Head of caudate nucleus (tissue), 42 donors: Measurements from ENCODE around the gene DLX4.

Experiments
- DNase-seq, 42 donors: peaks; one replicate each; pipeline versions ENCODE4 v3.0.0 to v3.0.0-alpha.2; 2020 to 2021; ENCODE audit warnings: mixed read lengths in 7 of 42
- intact Hi-C: fragments of 100-400 bp; cut with DNase I; formaldehyde crosslinking; loops from one replicate; pipeline ENCODE4 v1.15.0; 2022

Gene DLX4

GRCh38 chr17:49979748-49980479 is 10.9 kb downstream of the DLX4 start:
- DNase-seq: no peak
- intact Hi-C loops: no loop called here

- intact Hi-C loops: no loop called here
- no peak for DNase-seq
These were observed 11.8 kb downstream of the DLX4 start for GRCh38 chr17:49980703-49981197.

DNA sequence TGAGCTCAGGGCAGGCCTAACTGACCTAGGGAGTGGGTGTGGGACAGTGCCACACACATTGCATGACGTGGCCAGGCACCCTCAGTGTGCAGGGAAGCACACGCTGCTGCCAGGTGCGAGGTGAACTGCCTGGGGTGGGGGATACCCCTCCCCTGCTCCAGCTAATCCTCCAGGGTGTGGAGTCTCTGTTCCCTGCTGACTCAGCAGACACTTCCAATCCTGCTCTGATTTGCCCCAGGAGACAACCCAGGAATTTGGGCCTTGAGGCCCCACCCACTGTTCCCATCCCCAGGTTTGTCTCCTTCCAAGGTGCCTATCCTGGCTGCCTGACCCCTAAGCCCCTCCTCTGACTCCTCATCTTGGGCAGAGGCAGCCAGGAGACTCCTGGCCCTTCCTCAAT is 15.3 kb downstream of the DLX4 start:
- intact Hi-C loops: no loop called here
- DNase-seq: no peak

GRCh38 chr17:49984776-49985175 is 15.8 kb downstream of the DLX4 start:
- intact Hi-C loops: no loop called here
- no peak for DNase-seq

- intact Hi-C loops: no loop called here
- DNase-seq: no peak
These were observed 16.5 kb downstream of the DLX4 start for GRCh38 chr17:49985310-49985990.

GRCh38 chr17:49986396-49987289 is 17.7 kb downstream of the DLX4 start:
- intact Hi-C loops: no loop called here
- no peak for DNase-seq

- intact Hi-C loops: no loop called here
- no peak for DNase-seq
These were observed 18.2 kb downstream of the DLX4 start for GRCh38 chr17:49987290-49987585.

DNA sequence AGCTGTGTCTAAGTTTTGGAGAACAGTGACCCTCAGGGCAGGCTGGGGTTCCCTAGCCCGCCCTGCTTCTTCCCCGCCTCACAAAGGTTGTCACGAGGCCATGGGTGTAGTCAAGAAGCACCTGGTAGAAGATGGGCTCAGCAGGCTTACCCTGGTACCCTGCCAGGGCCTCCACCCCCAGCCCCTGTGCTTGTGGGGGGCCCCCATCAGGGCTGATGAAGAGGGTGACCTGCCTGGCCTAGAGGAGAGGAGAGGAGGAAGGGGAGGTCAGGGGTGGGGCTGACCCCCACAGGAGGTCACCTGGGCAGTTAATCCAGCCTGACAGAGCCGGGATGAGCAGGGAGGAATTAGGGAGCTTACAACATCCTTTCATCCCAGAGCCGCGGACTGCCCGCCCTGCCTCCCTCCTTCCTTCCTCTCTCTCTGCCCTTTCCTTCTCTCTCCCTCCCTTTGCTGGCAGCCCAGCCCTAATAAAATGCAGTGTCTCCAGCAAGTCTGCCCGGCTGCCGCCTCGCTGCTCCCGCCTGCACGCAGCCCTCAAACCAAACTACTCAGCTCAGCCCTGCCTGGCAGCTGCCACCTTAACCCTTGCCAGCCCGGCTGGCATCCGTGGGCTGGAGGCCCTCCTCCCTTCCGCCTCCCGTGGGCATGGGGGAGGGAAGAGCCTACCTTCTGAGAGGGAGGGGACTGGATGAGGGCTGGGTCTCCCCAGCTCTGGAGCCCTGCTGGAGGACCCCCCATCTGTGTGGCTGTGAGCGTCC is 18.9 kb downstream of the DLX4 start:
- intact Hi-C loops: no loop called here
- peak in 10 of 42 donors; percentile 16 to 53 (median 30) for DNase-seq

GRCh38 chr17:49989518-49989880 is 20.5 kb downstream of the DLX4 start:
- peak in 1 of 42 donors; percentile 43 for DNase-seq
- intact Hi-C loops: no loop called here

DNA sequence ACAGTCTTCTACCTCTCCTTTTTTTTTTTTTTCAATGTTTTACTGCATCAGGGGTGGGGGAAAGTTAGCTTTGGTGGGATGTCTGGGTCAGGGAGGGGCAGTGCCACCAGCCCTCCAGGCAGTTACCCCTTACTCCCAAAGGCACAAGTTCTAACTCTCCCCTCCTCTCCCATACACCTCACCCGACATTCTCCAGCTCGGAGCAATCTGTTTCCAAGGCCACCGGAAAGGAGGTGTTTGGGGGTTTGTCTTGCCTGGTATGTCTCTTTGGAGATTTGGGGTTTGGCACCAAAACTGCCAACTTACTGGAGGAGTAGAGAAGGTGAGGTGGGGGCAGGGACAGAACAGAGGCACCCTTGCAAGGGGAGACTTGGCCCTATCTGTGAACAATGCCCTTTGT is 21.3 kb downstream of the DLX4 start:
- intact Hi-C loops: no loop called here
- peak in 1 of 42 donors; percentile 36 for DNase-seq

DNA sequence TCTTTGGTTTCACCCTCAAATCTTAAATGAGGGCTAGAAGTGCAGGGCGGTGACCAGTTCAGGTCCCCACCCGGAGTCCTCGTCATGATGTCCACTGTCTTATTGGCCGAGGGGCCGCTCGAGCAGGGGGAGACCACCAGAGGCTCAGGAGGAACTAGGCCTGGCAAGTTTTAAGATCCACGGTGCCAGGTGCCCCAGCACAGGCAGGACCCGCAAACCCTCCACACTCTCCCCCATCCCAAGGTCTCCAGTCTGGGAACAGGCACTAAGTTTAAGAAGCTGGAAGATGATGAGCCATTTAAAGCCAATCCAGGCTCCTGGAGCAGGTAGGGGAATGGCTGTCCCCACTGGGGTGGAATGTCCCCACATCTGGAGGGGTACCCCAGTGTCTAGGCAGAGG is 21.9 kb downstream of the DLX4 start:
- peak in 1 of 42 donors; percentile 29 for DNase-seq
- intact Hi-C loops: no loop called here

DNA sequence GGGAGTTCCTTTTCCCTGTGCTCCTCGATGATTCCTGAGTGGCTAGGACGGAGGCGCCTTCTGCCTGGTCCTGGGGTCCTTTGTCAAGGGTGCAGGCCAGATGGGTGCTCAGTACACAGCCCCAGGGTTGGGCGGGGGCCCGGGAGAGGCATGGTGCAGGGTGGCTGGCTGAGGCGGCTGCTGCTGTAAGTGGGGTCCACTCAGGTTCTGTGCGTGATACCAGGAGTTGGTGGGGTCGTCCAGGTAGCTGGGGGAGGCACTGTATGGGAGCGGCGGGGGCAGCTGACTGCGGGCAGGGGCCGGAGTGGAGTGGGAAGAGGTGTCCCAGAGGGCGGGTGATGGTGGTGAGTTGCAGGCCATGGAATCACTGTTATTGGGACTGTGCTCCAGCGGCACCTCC is 22.4 kb downstream of the DLX4 start:
- intact Hi-C loops: no loop called here
- peak in 1 of 42 donors; percentile 37 for DNase-seq

DNA sequence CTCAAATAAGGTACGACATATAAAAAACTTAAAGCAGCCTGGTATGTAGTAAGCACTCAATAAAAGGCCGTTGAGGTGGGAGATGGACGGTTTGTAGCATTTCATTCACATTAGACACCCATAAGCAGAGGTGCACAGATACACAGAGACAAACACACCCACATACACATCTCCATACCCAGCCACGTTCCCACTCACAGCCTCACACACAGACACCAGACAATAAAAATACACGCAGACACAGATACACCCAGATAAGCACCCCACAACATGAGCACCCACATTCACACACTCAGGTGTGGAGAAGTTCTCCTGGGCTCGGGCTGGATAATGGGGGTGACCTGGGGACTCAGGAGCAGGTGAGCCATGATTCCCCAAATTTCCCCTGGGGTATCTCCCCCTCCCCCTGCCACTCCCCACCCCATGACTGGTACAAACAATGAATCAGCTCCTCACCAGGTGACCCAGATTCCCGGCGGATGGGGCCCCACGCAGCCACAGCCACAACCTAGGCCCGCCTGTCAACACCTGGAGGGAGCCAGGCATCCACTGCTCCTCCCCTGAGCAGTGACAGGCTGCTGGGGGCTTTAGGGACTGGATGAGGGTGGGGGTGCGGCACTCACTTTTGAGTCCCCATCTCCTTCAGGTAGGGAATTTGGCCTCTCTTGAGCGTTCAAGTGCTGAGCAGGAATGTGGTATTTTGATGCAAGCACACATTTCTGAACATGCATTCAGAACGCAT is 23.4 kb downstream of the DLX4 start:
- DNase-seq: peak in 1 of 42 donors; percentile 10
- intact Hi-C loops: no loop called here

DNA sequence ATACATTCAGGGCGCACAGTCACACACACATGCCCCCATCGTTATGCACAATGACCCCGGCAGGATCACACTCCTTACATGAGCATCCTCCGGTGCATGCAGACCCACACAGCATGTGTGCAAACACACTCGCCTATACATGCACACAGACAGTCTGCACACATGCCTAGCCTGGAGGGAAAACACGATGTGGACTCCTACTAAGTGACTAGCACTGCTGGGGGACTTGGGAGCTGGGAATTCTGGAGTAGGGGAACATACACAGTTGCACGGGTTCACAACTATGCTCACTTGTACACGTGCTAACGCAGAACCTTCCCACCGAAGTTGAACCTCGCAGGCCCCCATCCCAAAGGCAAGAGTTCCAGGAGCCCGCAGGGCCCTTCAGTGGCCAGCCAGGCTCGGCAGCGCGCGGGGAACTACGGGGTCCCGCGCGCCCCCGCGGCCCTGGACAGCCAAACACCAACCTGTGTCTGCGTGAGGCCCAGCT is 24.0 kb downstream of the DLX4 start:
- intact Hi-C loops: no loop called here
- peak in 1 of 42 donors; percentile 34 for DNase-seq

GRCh38 chr17:49993423-49994060 is 24.6 kb downstream of the DLX4 start:
- intact Hi-C loops: no loop called here
- peak in 1 of 42 donors; percentile 37 for DNase-seq

GRCh38 chr17:49994085-49995054 is 25.4 kb downstream of the DLX4 start:
- intact Hi-C loops: loop anchor here (5.0 kb wide), 3 partner anchors 42 to 132 kb away; no protein-coding TSS in a partner anchor
- peak in 1 of 42 donors; percentile 38 for DNase-seq
